GM23338 (cell line): ENCODE measurements around the gene AQP3. TPM values are rescaled to one million over a fixed set of nuclear protein-coding genes. Genes with fewer than 3 reads are reported as not detected.
"Not testable (repeated sequence)": the region's sequence is repeated elsewhere in the genome, so short reads cannot be mapped to it uniquely, and the experiment has no call there.

Experiments used
- ATAC-seq: fragments of 200-7000 bp; cut with Tn5 transposase; 3 replicates; pipeline ENCODE4 v1.9.1; 2020
- DNase-seq: peaks from one replicate; pipeline ENCODE4 v3.0.0-alpha.2; 2015; ENCODE audit warnings: low spot score
- H2AFZ ChIP-seq: fragments of 200-600 bp; sonication (generic); 2 replicates; pipeline ENCODE4 v1.8.0; 2016; ENCODE audit warnings: antibody characterized with exemption, mild to moderate bottlenecking, moderate library complexity
- H3F3A ChIP-seq: fragments of 200-600 bp; sonication (generic); replicated peaks from 2 replicates; pipeline ENCODE4 v1.8.0; 2017; ENCODE audit warnings: antibody characterized with exemption, mixed run types, low read depth
- H3K27ac ChIP-seq: fragments of 200-600 bp; sonication (generic); 2 replicates; pipeline ENCODE4 v1.6.1; 2016; ENCODE audit warnings: low read depth
- H3K27me3 ChIP-seq: fragments of 200-600 bp; sonication (generic); 2 replicates; pipeline ENCODE4 v1.8.0; 2016; ENCODE audit warnings: mild to moderate bottlenecking, mixed run types, moderate library complexity; ENCODE audit not compliant: insufficient read depth
- H3K36me3 ChIP-seq: fragments of 200-600 bp; sonication (generic); 2 replicates; pipeline ENCODE4 v1.8.0; 2016; ENCODE audit warnings: mild to moderate bottlenecking; ENCODE audit not compliant: insufficient read depth
- H3K4me1 ChIP-seq: fragments of 200-600 bp; sonication (generic); 2 replicates; pipeline ENCODE4 v1.8.0; 2016; ENCODE audit warnings: mild to moderate bottlenecking, moderate library complexity; ENCODE audit not compliant: insufficient read depth
- H3K4me2 ChIP-seq: fragments of 200-600 bp; sonication (generic); 2 replicates; pipeline ENCODE4 v1.7.1; 2017; ENCODE audit warnings: mixed run types
- H3K4me3 ChIP-seq: fragments of 200-600 bp; sonication (generic); 2 replicates; pipeline ENCODE4 v1.6.1; 2016; ENCODE audit warnings: mixed run types
- H3K79me2 ChIP-seq: fragments of 200-600 bp; sonication (generic); replicated peaks from 2 replicates; pipeline ENCODE4 v1.8.0; 2017; ENCODE audit warnings: mild to moderate bottlenecking; ENCODE audit not compliant: insufficient read depth
- H3K9me2 ChIP-seq: fragments of 200-600 bp; sonication (generic); 2 replicates; pipeline ENCODE4 v1.8.0; 2017; ENCODE audit not compliant: insufficient read depth
- H4K20me1 ChIP-seq: fragments of 200-600 bp; sonication (generic); replicated peaks from 2 replicates; pipeline ENCODE4 v1.8.0; 2017; ENCODE audit warnings: mild to moderate bottlenecking; ENCODE audit not compliant: insufficient read depth
- H3K27ac Mint-ChIP-seq: 2 replicates; pipeline ENCODE4 v1.8.0; 2020; ENCODE audit warnings: inconsistent platforms, mild to moderate bottlenecking, moderate library complexity, mixed read lengths
- H3K27me3 Mint-ChIP-seq: 3 replicates; pipeline ENCODE4 v1.8.0; 2022; ENCODE audit warnings: low read depth, mild to moderate bottlenecking, moderate library complexity, mixed read lengths, inconsistent platforms; ENCODE audit not compliant: insufficient read depth, poor library complexity
- H3K36me3 Mint-ChIP-seq: 3 replicates; pipeline ENCODE4 v1.8.0; 2021; ENCODE audit warnings: low read depth, mild to moderate bottlenecking, inconsistent platforms, moderate library complexity, mixed read lengths
- H3K4me1 Mint-ChIP-seq: 3 replicates; pipeline ENCODE4 v1.8.0; 2020; ENCODE audit warnings: mild to moderate bottlenecking, inconsistent platforms, mixed read lengths
- H3K4me3 Mint-ChIP-seq: 3 replicates; pipeline ENCODE4 v1.8.0; 2021; ENCODE audit warnings: moderate library complexity, mild to moderate bottlenecking, inconsistent platforms, mixed read lengths
- H3K9me3 Mint-ChIP-seq: 3 replicates; pipeline ENCODE4 v1.8.0; 2020; ENCODE audit warnings: moderate library complexity, mild to moderate bottlenecking, inconsistent platforms, mixed read lengths
- CREB1 ChIP-seq: fragments of 250-450 bp; sonication (Bioruptor Pico); IDR thresholded peaks from 2 replicates; pipeline ENCODE4 v1.5.0; 2020; ENCODE audit warnings: low read depth, mild to moderate bottlenecking, moderate library complexity
- EZH2phosphoT487 ChIP-seq: fragments of 200-600 bp; sonication (generic); IDR thresholded peaks from one replicate; pipeline ENCODE4 v1.8.1; 2018; ENCODE audit warnings: antibody characterized with exemption; ENCODE audit not compliant: unreplicated experiment
- JUNB ChIP-seq: IDR thresholded peaks from one replicate; pipeline ENCODE4 v1.6.1; 2016; ENCODE audit warnings: antibody characterized with exemption; ENCODE audit not compliant: unreplicated experiment
- NANOG ChIP-seq: IDR thresholded peaks from 2 replicates; pipeline ENCODE4 v1.6.1; 2016; ENCODE audit warnings: antibody characterized with exemption, borderline replicate concordance
- REST ChIP-seq: IDR thresholded peaks from one replicate; pipeline ENCODE4 v1.6.1; 2018; ENCODE audit warnings: antibody characterized with exemption; ENCODE audit not compliant: unreplicated experiment
- STAT1 ChIP-seq: IDR thresholded peaks from one replicate; pipeline ENCODE4 v1.6.1; 2016; ENCODE audit warnings: antibody characterized with exemption; ENCODE audit not compliant: unreplicated experiment
- ZNF462 ChIP-seq: fragments of 250-450 bp; sonication (Bioruptor Pico); IDR thresholded peaks from 2 replicates; pipeline ENCODE4 v1.5.0; 2020; ENCODE audit warnings: mild to moderate bottlenecking, moderate library complexity
- polyA plus RNA-seq: library from polyadenylated mRNA; unstranded; fragments of >200 nt; fragmentation: Nextera tagmentation; extraction: Ambion mirVana; gene quantifications from 2 replicates; pipeline ENCODE4 v1.2.1, GENCODE V29; 2016
- total RNA-seq: library from RNA; depleted of rRNA; stranded (reverse); fragments of >200 nt; shearing (Covaris generic); gene quantifications from 2 replicates; pipeline ENCODE4 v1.2.3, GENCODE V29; 2014

AQP3 gene
- total and polyA plus RNA-seq, 2 experiments from 2014 or later = 1.4 to 3.5 TPM

GRCh38 chr9:33393581-33393980 lies 53.8 kb downstream of the AQP3 start:
- no peak for DNase-seq
- no peaks in the 10 kb centered on the region for H3K27me3 ChIP-seq
- Mint-ChIP-seq H3K27me3 (peaks cover 10% of the 10 kb centered on the region), H3K9me3 (no peaks in the 10 kb centered on the region; the same call in none of the 3 replicates), H3K4me3 (no peak overlapping the region), H3K4me1 (peaks cover 16% of the 10 kb centered on the region), H3K27ac (no peak overlapping the region; the same call in 1 of the 2 replicates), H3K36me3 (no peaks in the 10 kb centered on the region; the same call in 2 of the 3 replicates)
- no peaks in the 10 kb centered on the region for H3K36me3 ChIP-seq
- H2AFZ ChIP-seq = no peak overlapping the region
- H4K20me1 ChIP-seq = no peaks in the 10 kb centered on the region
- no peak overlapping the region for H3K4me3 ChIP-seq
- no peaks in the 10 kb centered on the region for H3K4me1 ChIP-seq
- no peak for TF ChIP-seq REST
- TF ChIP-seq STAT1 = no peak
- TF ChIP-seq CREB1 (CRISPR knock-in tag) = no peak
- no peak for TF ChIP-seq JUNB
- TF ChIP-seq ZNF462 (CRISPR knock-in tag) = no peak
- no peak for TF ChIP-seq NANOG
- no peak for TF ChIP-seq EZH2phosphoT487
- H3F3A ChIP-seq = no peaks in the 10 kb centered on the region
- ATAC-seq = no peak
- H3K9me2 ChIP-seq = no peaks in the 10 kb centered on the region
- H3K4me2 ChIP-seq = no peak overlapping the region
- no peaks in the 10 kb centered on the region for H3K79me2 ChIP-seq
- no peak overlapping the region for H3K27ac ChIP-seq

- H3K27ac Mint-ChIP-seq = not testable (repeated sequence)
Observed at GRCh38 chr9:33392591-33393021, 54.8 kb downstream of the AQP3 start.

More at GRCh38 chr9:33392591-33393021, 54.8 kb downstream of the AQP3 start:
- DNase-seq, H3K4me2 ChIP-seq, H4K20me1 ChIP-seq, H3K9me2 ChIP-seq, ATAC-seq, H3K27ac ChIP-seq, H3K27me3 ChIP-seq, H3K79me2 ChIP-seq, H3K4me3 Mint-ChIP-seq, H3K36me3 Mint-ChIP-seq, H3K36me3 ChIP-seq, H3F3A ChIP-seq, H2AFZ ChIP-seq, H3K4me1 ChIP-seq, H3K9me3 Mint-ChIP-seq, H3K4me3 ChIP-seq: not testable (repeated sequence)
- Mint-ChIP-seq H3K27me3 (peaks cover 14% of the 10 kb centered on the region), H3K4me1 (peaks cover 25% of the 10 kb centered on the region)
